Testis (tissue), 2 donors: ENCODE data around the gene LAMP5.

Experiments used
- POLR2A ChIP-seq: fragments of 450-650 bp; IDR thresholded peaks from one replicate; pipeline ENCODE4 v1.6.1; 2017; ENCODE audit warnings: antibody characterized with exemption, mild to moderate bottlenecking, moderate library complexity
- TF ChIP-seq, protein P1 (sequence below), 3 experiments: fragments of 450-650 bp in 2 of 3; fragments of 200-600 bp in 1 of 3; sonication (generic) in 1 of 3; IDR thresholded peaks; one replicate each; pipeline ENCODE4 v1.5.1; 2016 to 2019; ENCODE audit warnings: antibody characterized with exemption in 3 of 3, mild to moderate bottlenecking in 2 of 3, moderate library complexity in 1 of 3

DNA sequence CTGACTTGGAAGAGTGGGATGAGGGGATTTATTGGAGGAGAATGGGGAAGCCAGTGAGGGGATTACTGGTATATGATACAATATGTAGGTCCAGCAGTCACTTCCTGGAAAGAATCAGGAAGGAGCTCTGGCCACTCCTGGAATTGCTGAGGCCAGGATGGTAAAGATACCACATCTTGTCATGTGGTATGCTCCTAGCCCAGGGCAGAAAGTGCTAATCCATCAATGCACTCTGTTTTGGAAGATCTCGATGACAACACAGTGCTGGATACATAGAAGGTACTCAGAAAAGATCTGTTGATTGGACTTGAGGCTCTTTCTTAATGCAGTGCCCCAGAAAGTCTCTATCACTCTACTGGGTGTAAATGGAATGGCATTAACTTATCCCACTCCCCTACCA is 52.6 kb downstream of the LAMP5 start:
- TF ChIP-seq, protein P1, sequence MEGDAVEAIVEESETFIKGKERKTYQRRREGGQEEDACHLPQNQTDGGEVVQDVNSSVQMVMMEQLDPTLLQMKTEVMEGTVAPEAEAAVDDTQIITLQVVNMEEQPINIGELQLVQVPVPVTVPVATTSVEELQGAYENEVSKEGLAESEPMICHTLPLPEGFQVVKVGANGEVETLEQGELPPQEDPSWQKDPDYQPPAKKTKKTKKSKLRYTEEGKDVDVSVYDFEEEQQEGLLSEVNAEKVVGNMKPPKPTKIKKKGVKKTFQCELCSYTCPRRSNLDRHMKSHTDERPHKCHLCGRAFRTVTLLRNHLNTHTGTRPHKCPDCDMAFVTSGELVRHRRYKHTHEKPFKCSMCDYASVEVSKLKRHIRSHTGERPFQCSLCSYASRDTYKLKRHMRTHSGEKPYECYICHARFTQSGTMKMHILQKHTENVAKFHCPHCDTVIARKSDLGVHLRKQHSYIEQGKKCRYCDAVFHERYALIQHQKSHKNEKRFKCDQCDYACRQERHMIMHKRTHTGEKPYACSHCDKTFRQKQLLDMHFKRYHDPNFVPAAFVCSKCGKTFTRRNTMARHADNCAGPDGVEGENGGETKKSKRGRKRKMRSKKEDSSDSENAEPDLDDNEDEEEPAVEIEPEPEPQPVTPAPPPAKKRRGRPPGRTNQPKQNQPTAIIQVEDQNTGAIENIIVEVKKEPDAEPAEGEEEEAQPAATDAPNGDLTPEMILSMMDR (IDR thresholded peaks at IDR 0.05): no peak
- no peak for TF ChIP-seq POLR2A
